Mesenchymal stem cell (in vitro differentiated cells and primary cell): ENCODE data around the gene FOXN3.

Experiments used
- DNase-seq: peaks from one replicate; pipeline ENCODE4 v3.0.0-alpha.2; 2013
- H2AFZ ChIP-seq: one replicate; pipeline ENCODE4 v1.6.1; 2013; ENCODE audit warnings: low read depth, mild to moderate bottlenecking, control low read depth, inconsistent platforms, low read length, moderate library complexity
- H2AK5ac ChIP-seq: 2 replicates; pipeline ENCODE4 v1.6.1; 2013; ENCODE audit warnings: low read length, moderate library complexity, mild to moderate bottlenecking, inconsistent platforms; ENCODE audit not compliant: severe bottlenecking
- H2BK120ac ChIP-seq: one replicate; pipeline ENCODE4 v1.6.1; 2013; ENCODE audit warnings: low read depth, mild to moderate bottlenecking, inconsistent platforms, low read length, moderate library complexity
- H2BK12ac ChIP-seq, 2 experiments: one replicate each; pipeline ENCODE4 v1.6.1; 2013; ENCODE audit warnings: inconsistent platforms in 2 of 2, low read length in 2 of 2, mild to moderate bottlenecking in 2 of 2, moderate library complexity in 2 of 2, control low read depth in 1 of 2
- H2BK15ac ChIP-seq: one replicate; pipeline ENCODE4 v1.6.1; 2013; ENCODE audit warnings: mild to moderate bottlenecking, low read depth, inconsistent platforms; ENCODE audit not compliant: poor library complexity, severe bottlenecking
- H2BK5ac ChIP-seq: 2 replicates; pipeline ENCODE4 v1.6.1; 2013; ENCODE audit warnings: low read depth, mild to moderate bottlenecking, low read length, control low read depth, inconsistent platforms; ENCODE audit not compliant: poor library complexity, severe bottlenecking
- H3K14ac ChIP-seq, 2 experiments: one replicate each; pipeline ENCODE4 v1.6.1; 2013; ENCODE audit warnings: inconsistent platforms in 2 of 2, low read length in 2 of 2, control low read depth in 1 of 2, mild to moderate bottlenecking in 1 of 2, moderate library complexity in 1 of 2
- H3K18ac ChIP-seq, 2 experiments: one replicate each; pipeline ENCODE4 v1.6.1; 2013; ENCODE audit warnings: inconsistent platforms in 2 of 2, low read length in 2 of 2, control low read depth in 1 of 2, low read depth in 1 of 2, mild to moderate bottlenecking in 1 of 2
- H3K23ac ChIP-seq, 2 experiments: one replicate each; pipeline ENCODE4 v1.6.1; 2013; ENCODE audit warnings: inconsistent platforms in 2 of 2, low read length in 2 of 2, mild to moderate bottlenecking in 2 of 2, moderate library complexity in 2 of 2, control low read depth in 1 of 2
- H3K27ac ChIP-seq: 2 replicates; pipeline ENCODE4 v1.5.1; 2013; ENCODE audit warnings: mild to moderate bottlenecking, moderate library complexity, low read length, control low read depth, inconsistent platforms; ENCODE audit not compliant: poor library complexity, severe bottlenecking
- H3K27me3 ChIP-seq, 2 experiments: 2 replicates each; pipeline versions ENCODE4 v1.6.1 to v1.7.0; 2013; ENCODE audit warnings: low read length in 2 of 2, mild to moderate bottlenecking in 2 of 2, moderate library complexity in 2 of 2, control low read depth in 1 of 2, inconsistent platforms in 1 of 2; ENCODE audit not compliant: control insufficient read depth in 1 of 2, insufficient read depth in 1 of 2
- H3K36me3 ChIP-seq, 2 experiments: 2 replicates each; pipeline versions ENCODE4 v1.6.1 to v1.7.0; 2013; ENCODE audit warnings: low read length in 2 of 2, control low read depth in 1 of 2, inconsistent platforms in 1 of 2, low read depth in 1 of 2, mild to moderate bottlenecking in 1 of 2; ENCODE audit not compliant: insufficient read depth in 2 of 2, control insufficient read depth in 1 of 2
- H3K4ac ChIP-seq, 2 experiments: one replicate each; pipeline ENCODE4 v1.6.1; 2013; ENCODE audit warnings: inconsistent platforms in 2 of 2, low read length in 2 of 2, mild to moderate bottlenecking in 2 of 2, moderate library complexity in 2 of 2, control low read depth in 1 of 2, low read depth in 1 of 2
- H3K4me1 ChIP-seq: 2 replicates; pipeline ENCODE4 v1.6.1; 2013; ENCODE audit warnings: low read depth, low read length, control low read depth; ENCODE audit not compliant: control insufficient read depth, insufficient read depth
- H3K4me2 ChIP-seq: 2 replicates; pipeline ENCODE4 v1.6.1; 2013; ENCODE audit warnings: low read length, mild to moderate bottlenecking, inconsistent platforms; ENCODE audit not compliant: poor library complexity, severe bottlenecking
- H3K4me3 ChIP-seq, 2 experiments: 2 replicates each; pipeline versions ENCODE4 v1.5.1 to v1.7.0; 2013; ENCODE audit warnings: low read length in 2 of 2, mild to moderate bottlenecking in 2 of 2, control low read depth in 1 of 2, low read depth in 1 of 2; ENCODE audit not compliant: insufficient read depth in 1 of 2
- H3K79me1 ChIP-seq: replicated peaks from 2 replicates; pipeline ENCODE4 v1.6.1; 2013; ENCODE audit warnings: mild to moderate bottlenecking, control low read depth, low read length, inconsistent platforms; ENCODE audit not compliant: poor library complexity, severe bottlenecking
- H3K9ac ChIP-seq: 2 replicates; pipeline ENCODE4 v1.7.0; 2013; ENCODE audit warnings: mild to moderate bottlenecking, low read length, moderate library complexity
- H3K9me3 ChIP-seq: 2 replicates; pipeline ENCODE4 v1.7.0; 2013; ENCODE audit warnings: mild to moderate bottlenecking, low read length; ENCODE audit not compliant: control insufficient read depth
- H4K8ac ChIP-seq: one replicate; pipeline ENCODE4 v1.6.1; 2013; ENCODE audit warnings: inconsistent platforms, mild to moderate bottlenecking, low read length, moderate library complexity
- H4K91ac ChIP-seq: one replicate; pipeline ENCODE4 v1.6.1; 2013; ENCODE audit warnings: mild to moderate bottlenecking, low read length, inconsistent platforms
- whole genome bisulfite sequencing: methylation state at CpG from one replicate; pipeline ENCODE4 v1.1.7; 2013; ENCODE audit warnings: mixed read lengths; 5-methylcytosine and 5-hydroxymethylcytosine counted together

The FOXN3 gene

DNA sequence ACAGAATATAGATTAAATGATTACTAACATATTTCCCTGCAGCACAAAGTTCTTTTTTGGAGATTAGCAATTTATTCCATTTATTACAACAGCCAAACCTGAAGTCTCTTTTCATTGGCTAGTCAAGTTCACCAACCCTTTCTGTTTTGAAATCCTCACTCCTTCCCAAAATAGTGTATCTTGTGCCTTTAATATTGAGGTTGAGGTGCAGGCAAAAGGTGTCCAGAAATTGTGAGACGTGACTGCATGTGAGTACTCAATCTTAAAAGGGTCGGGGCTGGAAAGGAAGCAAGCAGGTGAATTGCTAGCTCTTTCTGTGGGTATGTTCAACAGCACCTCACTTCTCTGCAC, 11.1 kb upstream of the FOXN3 start:
- H3K18ac ChIP-seq, result peak overlapping the region in 1 of 2 experiments; percentile 37
- peak overlapping the region; percentile 74 for H3K9ac ChIP-seq
- H3K27me3 ChIP-seq, result no peaks in the 10 kb centered on the region
- H3K4me1 ChIP-seq, result peaks cover 15% of the 10 kb centered on the region
- H3K27ac ChIP-seq, result peak overlapping the region; percentile 98
- no peak overlapping the region for H2BK5ac ChIP-seq
- no peak overlapping the region for H3K4me2 ChIP-seq
- no peak overlapping the region for H3K23ac ChIP-seq
- WGBS, result 100% methylated on average over 2 of the region's 2 CpGs
- no peak overlapping the region for H4K8ac ChIP-seq
- peak overlapping the region; percentile 14 to 91 for H2BK12ac ChIP-seq
- H2AFZ ChIP-seq, result no peak overlapping the region
- H2BK15ac ChIP-seq, result no peak overlapping the region
- no peak overlapping the region for H4K91ac ChIP-seq
- no peak overlapping the region for H2BK120ac ChIP-seq
- peak overlapping the region in 1 of 2 experiments; percentile 5 for H3K4ac ChIP-seq
- DNase-seq, result no peak
- H2AK5ac ChIP-seq, result peak overlapping the region; percentile 97
- H3K9me3 ChIP-seq, result no peaks in the 10 kb centered on the region
- no peak overlapping the region for H3K14ac ChIP-seq
- H3K79me1 ChIP-seq, result peaks cover 7% of the 10 kb centered on the region
- H3K36me3 ChIP-seq, result no peaks in the 10 kb centered on the region
- peak overlapping the region in 1 of 2 experiments; percentile 64 for H3K4me3 ChIP-seq

DNA sequence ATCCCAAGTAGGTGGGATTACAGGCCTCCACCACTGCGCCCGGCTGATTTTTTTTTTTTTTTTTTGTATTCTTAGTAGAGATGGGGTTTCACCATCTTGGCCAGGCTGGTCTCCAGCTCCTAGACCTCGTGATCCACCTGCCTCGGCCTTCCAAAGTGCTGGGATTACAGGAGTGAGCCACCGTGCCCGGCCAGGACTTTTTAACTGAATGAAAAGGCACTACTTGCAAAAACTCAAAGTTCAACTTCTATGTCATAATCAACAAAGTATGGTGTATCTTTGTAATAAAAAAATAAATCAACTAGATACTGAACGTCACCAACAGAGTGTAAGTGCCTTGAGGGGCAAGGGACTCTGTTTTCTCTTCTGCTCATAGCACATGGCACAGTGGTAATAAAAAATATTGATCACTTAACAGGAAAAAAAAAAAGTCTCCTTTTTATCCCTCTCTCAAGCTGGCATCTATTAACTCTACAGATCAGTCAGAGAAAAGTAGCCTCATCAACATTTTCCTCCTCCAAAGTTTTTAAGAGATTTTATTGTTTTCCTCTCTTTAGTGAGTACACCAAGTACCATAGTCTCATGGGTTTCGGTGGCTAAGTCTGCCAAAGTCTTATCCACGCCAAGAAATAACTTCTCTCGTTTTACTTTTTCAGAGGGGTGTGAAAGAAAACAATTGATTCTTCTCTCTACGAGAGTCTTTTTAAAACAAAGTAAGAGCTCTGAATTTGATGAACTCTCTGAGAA, 10.6 kb upstream of the FOXN3 start:
- DNase-seq, result no peak
- no peaks in the 10 kb centered on the region for H3K9me3 ChIP-seq
- no peak overlapping the region for H2BK120ac ChIP-seq
- no peak overlapping the region for H3K4ac ChIP-seq
- peaks cover 15% of the 10 kb centered on the region for H3K4me1 ChIP-seq
- no peak overlapping the region for H2BK12ac ChIP-seq
- no peak overlapping the region for H4K8ac ChIP-seq
- no peak overlapping the region for H2BK5ac ChIP-seq
- no peak overlapping the region for H2AFZ ChIP-seq
- no peak overlapping the region for H3K4me2 ChIP-seq
- no peak overlapping the region for H3K23ac ChIP-seq
- no peak overlapping the region for H2AK5ac ChIP-seq
- H3K9ac ChIP-seq, result peak overlapping the region; percentile 74
- peaks cover 5% of the 10 kb centered on the region for H3K79me1 ChIP-seq
- peak overlapping the region; percentile 25 for H3K27ac ChIP-seq
- no peak overlapping the region for H3K18ac ChIP-seq
- 98% methylated on average over 8 of the region's 11 CpGs for WGBS
- H3K14ac ChIP-seq, result no peak overlapping the region
- H3K36me3 ChIP-seq, result no peaks in the 10 kb centered on the region
- no peak overlapping the region for H2BK15ac ChIP-seq
- H3K27me3 ChIP-seq, result no peaks in the 10 kb centered on the region
- peak overlapping the region in 1 of 2 experiments; percentile 64 for H3K4me3 ChIP-seq
- H4K91ac ChIP-seq, result no peak overlapping the region

DNA sequence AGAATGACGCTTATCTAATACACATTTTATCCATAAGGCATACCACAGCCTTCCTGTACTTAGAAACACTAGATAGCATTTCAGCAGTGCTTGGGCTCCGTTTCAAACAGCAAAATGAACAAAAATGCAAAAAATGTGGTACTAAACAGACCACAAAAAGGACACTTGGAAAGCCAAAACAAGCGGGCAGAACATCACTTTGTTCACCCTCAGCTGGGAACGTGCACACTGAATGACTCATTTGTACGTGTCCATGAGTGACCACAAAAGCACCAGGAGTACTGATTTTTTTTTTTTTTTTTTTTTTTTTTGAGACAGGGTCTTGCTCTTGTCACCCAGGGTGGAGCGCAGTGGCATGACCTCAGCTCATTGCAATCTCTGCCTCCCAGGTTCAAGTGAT, 8.9 kb upstream of the FOXN3 start:
- Histone ChIP-seq H3K9ac (no peak overlapping the region), H3K27me3 (no peaks in the 10 kb centered on the region), H4K91ac (no peak overlapping the region), H3K14ac (no peak overlapping the region), H3K9me3 (no peaks in the 10 kb centered on the region), H3K18ac (no peak overlapping the region), H2AFZ (no peak overlapping the region), H3K4me1 (peaks cover 12% of the 10 kb centered on the region), H2BK15ac (no peak overlapping the region), H4K8ac (no peak overlapping the region), H3K4ac (no peak overlapping the region), H2AK5ac (no peak overlapping the region), H2BK120ac (no peak overlapping the region), H2BK12ac (no peak overlapping the region), H3K4me3 (no peak overlapping the region), H3K27ac (peak overlapping the region; percentile 82), H3K4me2 (no peak overlapping the region), H3K23ac (no peak overlapping the region), H2BK5ac (no peak overlapping the region), H3K79me1 (peaks cover 6% of the 10 kb centered on the region), H3K36me3 (no peaks in the 10 kb centered on the region)
- WGBS, result 0% methylated on average over 6 of the region's 6 CpGs
- peak; percentile 93 for DNase-seq

DNA sequence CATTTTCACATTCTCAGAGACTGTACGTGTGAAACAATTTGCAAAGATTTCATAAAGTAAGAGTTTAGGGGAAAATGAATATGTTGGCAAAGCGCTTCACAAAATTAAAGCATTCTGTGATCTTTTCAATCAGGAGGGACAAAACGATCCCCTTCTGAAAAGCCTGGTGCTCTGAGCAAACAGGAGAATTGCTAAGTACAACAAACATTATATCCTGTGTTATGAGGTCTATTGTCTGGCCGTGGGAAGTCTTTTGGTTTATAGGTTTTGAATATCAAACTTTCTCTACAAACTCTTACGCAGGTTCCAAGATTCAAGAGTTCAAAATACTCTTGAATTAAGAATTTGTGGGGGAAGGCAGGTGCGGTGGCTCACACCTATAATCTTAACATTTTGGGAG, 7.2 kb upstream of the FOXN3 start:
- Histone ChIP-seq H2AK5ac (no peak overlapping the region), H2BK120ac (no peak overlapping the region), H2AFZ (no peak overlapping the region), H2BK12ac (no peak overlapping the region), H3K18ac (no peak overlapping the region), H3K4ac (no peak overlapping the region), H3K23ac (no peak overlapping the region), H3K9ac (no peak overlapping the region), H3K27ac (no peak overlapping the region), H3K4me3 (no peak overlapping the region), H3K79me1 (peaks cover 8% of the 10 kb centered on the region), H3K4me2 (no peak overlapping the region), H3K14ac (no peak overlapping the region), H2BK5ac (no peak overlapping the region), H3K27me3 (no peaks in the 10 kb centered on the region), H3K4me1 (peaks cover 10% of the 10 kb centered on the region), H2BK15ac (no peak overlapping the region), H3K9me3 (no peaks in the 10 kb centered on the region), H3K36me3 (peaks cover 0 to 3% of the 10 kb centered on the region in 2 experiments), H4K91ac (no peak overlapping the region), H4K8ac (no peak overlapping the region)
- 93% methylated on average over 5 of the region's 6 CpGs for WGBS
- DNase-seq, result no peak
